Measurements from ENCODE around the gene CHST6. TPM values are rescaled to one million over a fixed set of nuclear protein-coding genes. Genes with fewer than 3 reads are reported as not detected.
A peak's percentile ranks its signal among the peaks of the same experiment; 100 is the strongest.
"Not testable (repeated sequence)": the region's sequence is repeated elsewhere in the genome, so short reads cannot be mapped to it uniquely, and the experiment has no call there.

CHST6 gene
- total and polyA plus RNA-seq, 8 donors: 1.3 to 3.9 (median 1.6) TPM

- ATAC-seq (no peak), DNase-seq (peak in 1 of 4 donors; percentile 6)
- Histone ChIP-seq H3K4me1 (peaks cover 0 to 6% of the 10 kb centered on the region in 2 donors), H3K27ac (no peak overlapping the region), H3K4me3 (no peak overlapping the region), H3K36me3 (no peaks in the 10 kb centered on the region), H3K9me3 (no peaks in the 10 kb centered on the region), H3K27me3 (no peaks in the 10 kb centered on the region)
- no peak for TF ChIP-seq CTCF (IDR thresholded peaks at IDR 0.05)
- intact Hi-C loops (cut with DNase I): no loop called here
These were observed 6.1 kb upstream of the CHST6 start for GRCh38 chr16:75501359-75501758.

- Histone ChIP-seq H3K27me3 (peaks cover 0 to 25% of the 10 kb centered on the region in 2 donors), H3K4me1 (peaks cover 2 to 11% of the 10 kb centered on the region in 2 donors)
- H3K4me3 ChIP-seq; intact Hi-C loops (cut with DNase I); H3K9me3 ChIP-seq; H3K27ac ChIP-seq; H3K36me3 ChIP-seq: not testable (repeated sequence)
- peak; percentile 64 for ATAC-seq
- DNase-seq: peak in 1 of 4 donors; percentile 39
These were observed 3.5 kb upstream of the CHST6 start for GRCh38 chr16:75498605-75499322.

GRCh38 chr16:75497558-75497957, 2.3 kb upstream of the CHST6 start:
- Histone ChIP-seq H3K4me1 (peaks cover 2 to 11% of the 10 kb centered on the region in 2 donors), H3K4me3 (no peak overlapping the region), H3K27me3 (peaks cover 0 to 37% of the 10 kb centered on the region in 2 donors), H3K9me3 (no peaks in the 10 kb centered on the region), H3K36me3 (no peaks in the 10 kb centered on the region), H3K27ac (no peak overlapping the region)
- no peak for ATAC-seq
- no peak for DNase-seq
- no peak for TF ChIP-seq CTCF (IDR thresholded peaks at IDR 0.05)
- intact Hi-C loops (cut with DNase I): no loop called here

- Histone ChIP-seq H3K27ac (no peak overlapping the region), H3K36me3 (no peaks in the 10 kb centered on the region), H3K27me3 (peaks cover 0 to 48% of the 10 kb centered on the region in 2 donors), H3K4me1 (peaks cover 2 to 11% of the 10 kb centered on the region in 2 donors), H3K4me3 (peak overlapping the region; percentile 24 to 27), H3K9me3 (no peaks in the 10 kb centered on the region)
- ATAC-seq (peak; percentile 12), DNase-seq (peak in 1 of 4 donors; percentile 81)
- TF ChIP-seq CTCF (IDR thresholded peaks at IDR 0.05): no peak
- intact Hi-C loops (cut with DNase I): no loop called here
These were observed 573 bp downstream of the CHST6 start for GRCh38 chr16:75494661-75495075.

GRCh38 chr16:75494184-75494583, 1.1 kb downstream of the CHST6 start:
- Histone ChIP-seq H3K9me3 (no peaks in the 10 kb centered on the region), H3K4me1 (peaks cover 2 to 11% of the 10 kb centered on the region in 2 donors), H3K27ac (no peak overlapping the region), H3K4me3 (peak overlapping the region in 1 of 2 donors; percentile 27), H3K36me3 (no peaks in the 10 kb centered on the region), H3K27me3 (peaks cover 0 to 48% of the 10 kb centered on the region in 2 donors)
- ATAC-seq: peak; percentile 42
- intact Hi-C loops (cut with DNase I): no loop called here
- peak in 1 of 4 donors; percentile 3 for DNase-seq
- no peak for TF ChIP-seq CTCF (IDR thresholded peaks at IDR 0.05)
